ENCODE data around the gene NEK1.

DNA sequence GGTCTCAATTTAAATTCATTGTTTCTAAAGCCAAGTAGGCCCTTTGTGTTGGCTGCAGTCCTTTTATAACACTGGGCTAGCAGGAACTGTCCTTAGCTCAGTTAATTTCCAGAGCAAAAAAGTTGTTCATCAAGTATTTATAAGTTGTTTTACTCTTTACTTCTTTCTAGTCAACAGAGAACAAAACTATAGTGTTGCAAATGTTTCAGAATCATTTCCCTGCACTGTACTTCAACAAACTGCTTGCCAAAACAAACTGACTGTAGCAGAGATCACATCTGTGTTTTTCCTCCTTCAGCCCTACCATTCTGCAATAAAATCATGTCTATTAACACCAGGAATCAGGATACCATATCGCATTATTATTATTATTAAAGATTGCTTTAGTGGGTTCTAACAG is 173.1 kb downstream of the NEK1 start:
- TF ChIP-seq POLR2A (IDR thresholded peaks at IDR 0.05; ENCODE audit: low read depth, low read length) (no peak), TAF1 (IDR thresholded peaks at IDR 0.05; ENCODE audit: borderline replicate concordance, low read depth, low read length) (no peak)
